Measurements from ENCODE around the gene NXF3.

DNA sequence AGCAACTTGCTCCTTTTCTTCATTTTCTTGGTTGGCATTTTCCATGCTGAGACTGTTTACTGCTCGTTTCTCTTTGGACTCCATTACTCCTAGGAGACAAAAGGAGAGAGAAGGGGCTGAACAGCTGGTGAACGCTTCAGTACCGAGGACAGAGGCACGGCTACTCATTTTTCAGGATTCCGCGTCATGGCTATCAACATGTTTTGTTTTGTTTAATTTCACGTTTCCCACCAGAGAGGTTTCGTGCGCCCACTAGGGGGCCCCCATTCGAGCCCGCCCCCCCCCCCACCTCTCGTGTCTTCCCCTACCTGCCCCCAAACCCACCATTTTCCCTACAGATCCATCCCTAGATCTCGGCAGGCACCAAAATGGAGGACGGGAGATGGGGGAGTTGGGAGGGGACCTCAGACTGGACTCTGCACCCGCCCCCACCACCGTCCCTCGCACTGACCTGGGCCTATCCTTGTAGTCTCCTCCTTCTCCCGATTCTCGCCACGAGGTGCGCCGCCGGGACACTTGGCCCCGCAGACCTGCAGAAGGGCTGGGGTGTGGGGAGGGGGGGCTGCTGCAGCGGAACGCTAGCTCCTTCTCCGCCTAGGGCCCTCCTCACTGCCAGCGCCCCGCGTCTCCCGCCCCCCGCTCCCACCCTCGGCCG is 29.6 kb downstream of the NXF3 start:
- TF ChIP-seq, protein P1, sequence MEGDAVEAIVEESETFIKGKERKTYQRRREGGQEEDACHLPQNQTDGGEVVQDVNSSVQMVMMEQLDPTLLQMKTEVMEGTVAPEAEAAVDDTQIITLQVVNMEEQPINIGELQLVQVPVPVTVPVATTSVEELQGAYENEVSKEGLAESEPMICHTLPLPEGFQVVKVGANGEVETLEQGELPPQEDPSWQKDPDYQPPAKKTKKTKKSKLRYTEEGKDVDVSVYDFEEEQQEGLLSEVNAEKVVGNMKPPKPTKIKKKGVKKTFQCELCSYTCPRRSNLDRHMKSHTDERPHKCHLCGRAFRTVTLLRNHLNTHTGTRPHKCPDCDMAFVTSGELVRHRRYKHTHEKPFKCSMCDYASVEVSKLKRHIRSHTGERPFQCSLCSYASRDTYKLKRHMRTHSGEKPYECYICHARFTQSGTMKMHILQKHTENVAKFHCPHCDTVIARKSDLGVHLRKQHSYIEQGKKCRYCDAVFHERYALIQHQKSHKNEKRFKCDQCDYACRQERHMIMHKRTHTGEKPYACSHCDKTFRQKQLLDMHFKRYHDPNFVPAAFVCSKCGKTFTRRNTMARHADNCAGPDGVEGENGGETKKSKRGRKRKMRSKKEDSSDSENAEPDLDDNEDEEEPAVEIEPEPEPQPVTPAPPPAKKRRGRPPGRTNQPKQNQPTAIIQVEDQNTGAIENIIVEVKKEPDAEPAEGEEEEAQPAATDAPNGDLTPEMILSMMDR (IDR thresholded peaks at IDR 0.05; ENCODE audit: extremely low read depth in 1 of 2, insufficient read depth in 1 of 2, low read depth in 1 of 2, low read length in 2 of 2), result no peak
- TF ChIP-seq EZH2 (IDR thresholded peaks at IDR 0.05; ENCODE audit: borderline replicate concordance, low read depth, low read length, severe bottlenecking) (no peak), MYC (IDR thresholded peaks at IDR 0.05; ENCODE audit: low read depth, low read length) (no peak), POLR2A (IDR thresholded peaks at IDR 0.05; ENCODE audit: low read depth, low read length) (no peak), POLR2AphosphoS5 (IDR thresholded peaks at IDR 0.05; ENCODE audit: insufficient read depth, low read depth, low read length) (no peak), FOS (IDR thresholded peaks at IDR 0.05; ENCODE audit: borderline replicate concordance, insufficient read depth, low read length) (no peak), GATA2 (IDR thresholded peaks at IDR 0.05; ENCODE audit: insufficient read depth, insufficient read length, low read depth, low read length) (no peak), JUN (IDR thresholded peaks at IDR 0.05; ENCODE audit: borderline replicate concordance, insufficient read depth, insufficient read length, low read depth) (no peak)
- TF ChIP-seq, protein P2, sequence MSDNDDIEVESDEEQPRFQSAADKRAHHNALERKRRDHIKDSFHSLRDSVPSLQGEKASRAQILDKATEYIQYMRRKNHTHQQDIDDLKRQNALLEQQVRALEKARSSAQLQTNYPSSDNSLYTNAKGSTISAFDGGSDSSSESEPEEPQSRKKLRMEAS (IDR thresholded peaks at IDR 0.05; ENCODE audit: insufficient read depth, insufficient read length), result no peak

Data from endothelial cell of umbilical vein (primary cell).